Measurements from ENCODE around the gene BAX. TPM values are rescaled to one million over a fixed set of nuclear protein-coding genes. Genes with fewer than 3 reads are reported as not detected.
A peak's percentile ranks its signal among the peaks of the same experiment; 100 is the strongest.

The BAX gene
- total RNA-seq, 1 donor from 2014 or later, result 59.9 TPM

- peak; percentile 37 for DNase-seq (ENCODE audit: low spot score)
Observed at GRCh38 chr19:48962029-48962848, 7.6 kb downstream of the BAX start.

- no peak for DNase-seq (ENCODE audit: low spot score)
Observed at GRCh38 chr19:48962849-48963165, 8.1 kb downstream of the BAX start.

GRCh38 chr19:48963371-48964204 lies 8.9 kb downstream of the BAX start:
- DNase-seq (ENCODE audit: low spot score), result peak; percentile 85

- DNase-seq (ENCODE audit: low spot score), result peak; percentile 57
Observed at GRCh38 chr19:48964205-48965039, 9.7 kb downstream of the BAX start.

- peak; percentile 98 for DNase-seq (ENCODE audit: low spot score)
Observed at GRCh38 chr19:48965040-48965805, 10.5 kb downstream of the BAX start, which contains the start of gene FTL. Gene FTL, plus strand, starts transcription at chr19:48965309. Its CDS starts 199 bp downstream, at chr19:48965508.

- peak; percentile 92 for DNase-seq (ENCODE audit: low spot score)
Observed at GRCh38 chr19:48965806-48966540, 11.3 kb downstream of the BAX start.

GRCh38 chr19:48966541-48967345 lies 12.1 kb downstream of the BAX start:
- DNase-seq (ENCODE audit: low spot score), result no peak

GRCh38 chr19:48967346-48968178 lies 12.9 kb downstream of the BAX start:
- DNase-seq (ENCODE audit: low spot score), result peak; percentile 82

GRCh38 chr19:48968179-48968661 lies 13.5 kb downstream of the BAX start:
- DNase-seq (ENCODE audit: low spot score), result no peak

GRCh38 chr19:48968813-48969218 lies 14.1 kb downstream of the BAX start:
- DNase-seq (ENCODE audit: low spot score), result no peak

- no peak for DNase-seq (ENCODE audit: low spot score)
Observed at GRCh38 chr19:48969276-48970138, 14.8 kb downstream of the BAX start.

GRCh38 chr19:48970139-48970766 lies 15.6 kb downstream of the BAX start:
- DNase-seq (ENCODE audit: low spot score), result no peak

GRCh38 chr19:48970923-48971395 lies 16.3 kb downstream of the BAX start:
- DNase-seq (ENCODE audit: low spot score), result peak; percentile 79

- DNase-seq (ENCODE audit: low spot score), result no peak
Observed at GRCh38 chr19:48975947-48976847, 21.5 kb downstream of the BAX start.

GRCh38 chr19:48977061-48977460 lies 22.4 kb downstream of the BAX start:
- no peak for DNase-seq (ENCODE audit: low spot score)

- DNase-seq (ENCODE audit: low spot score), result no peak
Observed at GRCh38 chr19:48982280-48982679, 27.6 kb downstream of the BAX start.
